Loucy (cell line): ENCODE measurements around the gene KCNE5.
"Not testable (repeated sequence)": the region's sequence is repeated elsewhere in the genome, so short reads cannot be mapped to it uniquely, and the experiment has no call there.

ENCODE experiments used
- H2AFZ ChIP-seq: fragments of 200-600 bp; sonication (generic); 2 replicates; pipeline ENCODE4 v1.6.0; 2016; ENCODE audit warnings: antibody characterized with exemption, mild to moderate bottlenecking, low read length, moderate library complexity
- H3F3A ChIP-seq: fragments of 200-600 bp; 2 replicates; pipeline ENCODE4 v1.6.0; 2016; ENCODE audit warnings: antibody characterized with exemption, low read depth, mild to moderate bottlenecking
- H3K27me3 ChIP-seq: fragments of 200-600 bp; sonication (generic); 2 replicates; pipeline ENCODE4 v1.6.1; 2014; ENCODE audit warnings: low read length, mild to moderate bottlenecking; ENCODE audit not compliant: insufficient read depth, poor library complexity, severe bottlenecking
- H3K36me3 ChIP-seq: fragments of 200-600 bp; sonication (generic); 2 replicates; pipeline ENCODE4 v1.6.1; 2016; ENCODE audit warnings: low read length; ENCODE audit not compliant: insufficient read depth
- H3K4me1 ChIP-seq: fragments of 200-600 bp; sonication (generic); 2 replicates; pipeline ENCODE4 v1.5.1; 2014; ENCODE audit warnings: low read length, mild to moderate bottlenecking; ENCODE audit not compliant: insufficient read depth, poor library complexity, severe bottlenecking
- H3K4me2 ChIP-seq: fragments of 200-600 bp; sonication (generic); 2 replicates; pipeline ENCODE4 v1.6.0; 2014; ENCODE audit warnings: antibody characterized with exemption, low read length, low read depth, mild to moderate bottlenecking; ENCODE audit not compliant: poor library complexity, severe bottlenecking
- H3K4me3 ChIP-seq: fragments of 200-600 bp; sonication (generic); 2 replicates; pipeline ENCODE4 v1.5.1; 2014; ENCODE audit warnings: low read length, mild to moderate bottlenecking, mixed read lengths; ENCODE audit not compliant: poor library complexity, severe bottlenecking
- H3K79me2 ChIP-seq: fragments of 200-600 bp; sonication (generic); 2 replicates; pipeline ENCODE4 v1.6.1; 2014; ENCODE audit warnings: low read length; ENCODE audit not compliant: insufficient read depth
- H3K9ac ChIP-seq: fragments of 200-600 bp; sonication (generic); 2 replicates; pipeline ENCODE4 v1.6.0; 2014; ENCODE audit warnings: mild to moderate bottlenecking, low read depth, low read length, moderate library complexity; ENCODE audit not compliant: poor library complexity, severe bottlenecking
- H3K9me2 ChIP-seq: fragments of 200-600 bp; sonication (generic); replicated peaks from 2 replicates; pipeline ENCODE4 v1.6.1; 2016; ENCODE audit warnings: low read depth, low read length, mixed read lengths
- H3K9me3 ChIP-seq: fragments of 200-600 bp; sonication (generic); 2 replicates; pipeline ENCODE4 v1.6.1; 2014; ENCODE audit warnings: mild to moderate bottlenecking, antibody characterized with exemption, low read length, low read depth; ENCODE audit not compliant: insufficient read depth
- H4K20me1 ChIP-seq: fragments of 200-600 bp; sonication (generic); 2 replicates; pipeline ENCODE4 v1.6.0; 2014; ENCODE audit warnings: antibody characterized with exemption, low read length, mild to moderate bottlenecking; ENCODE audit not compliant: insufficient read depth, poor library complexity, severe bottlenecking
- CTCF ChIP-seq: fragments of 200-600 bp; sonication (generic); conservative IDR thresholded peaks from 2 replicates; pipeline ENCODE4 v1.5.1; 2014; ENCODE audit warnings: mild to moderate bottlenecking, antibody characterized with exemption, low read length
- EZH2phosphoT487 ChIP-seq: fragments of 200-600 bp; IDR thresholded peaks from 2 replicates; pipeline ENCODE4 v1.6.1; 2018; ENCODE audit warnings: antibody characterized with exemption, mild to moderate bottlenecking, moderate library complexity, borderline replicate concordance

Gene KCNE5

GRCh38 chrX:109667986-109668385 lies 43.0 kb upstream of the KCNE5 start:
- Histone ChIP-seq H3K9me2 (no peaks in the 10 kb centered on the region), H3K36me3 (peaks cover 59% of the 10 kb centered on the region), H4K20me1 (no peaks in the 10 kb centered on the region), H3K4me2 (no peak overlapping the region), H3K79me2 (no peaks in the 10 kb centered on the region), H2AFZ (no peak overlapping the region), H3F3A (no peaks in the 10 kb centered on the region), H3K4me3 (no peak overlapping the region), H3K27me3 (no peaks in the 10 kb centered on the region), H3K4me1 (no peaks in the 10 kb centered on the region), H3K9me3 (no peaks in the 10 kb centered on the region), H3K9ac (no peak overlapping the region)
- TF ChIP-seq EZH2phosphoT487: no peak
- no peak for TF ChIP-seq CTCF

- H3K27me3 ChIP-seq: no peaks in the 10 kb centered on the region
- H3K36me3 ChIP-seq: peaks cover 65% of the 10 kb centered on the region
- H3K9me3 ChIP-seq: no peaks in the 10 kb centered on the region
- no peak overlapping the region for H3K4me2 ChIP-seq
- no peaks in the 10 kb centered on the region for H3F3A ChIP-seq
- H3K9me2 ChIP-seq: no peaks in the 10 kb centered on the region
- H3K4me1 ChIP-seq: no peaks in the 10 kb centered on the region
- no peak for TF ChIP-seq EZH2phosphoT487
- TF ChIP-seq CTCF: no peak
- H3K9ac ChIP-seq: no peak overlapping the region
- no peak overlapping the region for H3K4me3 ChIP-seq
- no peak overlapping the region for H2AFZ ChIP-seq
- H4K20me1 ChIP-seq: no peaks in the 10 kb centered on the region
- H3K79me2 ChIP-seq: no peaks in the 10 kb centered on the region
Observed at GRCh38 chrX:109660435-109661143, 35.6 kb upstream of the KCNE5 start.

- no peak overlapping the region for H3K9ac ChIP-seq
- H3K79me2 ChIP-seq: no peaks in the 10 kb centered on the region
- peaks cover 47% of the 10 kb centered on the region; the same call in 1 of the 2 replicates for H3K36me3 ChIP-seq
- no peak overlapping the region for H3K4me2 ChIP-seq
- no peaks in the 10 kb centered on the region for H4K20me1 ChIP-seq
- H3K27me3 ChIP-seq: no peaks in the 10 kb centered on the region
- H3K4me3 ChIP-seq: no peak overlapping the region
- H3F3A ChIP-seq: no peaks in the 10 kb centered on the region
- H3K4me1 ChIP-seq: no peaks in the 10 kb centered on the region
- no peaks in the 10 kb centered on the region for H3K9me3 ChIP-seq
- TF ChIP-seq EZH2phosphoT487: no peak
- TF ChIP-seq CTCF: no peak
- H3K9me2 ChIP-seq: no peaks in the 10 kb centered on the region
- no peak overlapping the region for H2AFZ ChIP-seq
Observed at GRCh38 chrX:109658391-109658790, 33.4 kb upstream of the KCNE5 start.

GRCh38 chrX:109657364-109657763 lies 32.4 kb upstream of the KCNE5 start:
- H4K20me1 ChIP-seq, H3K27me3 ChIP-seq, H3K4me2 ChIP-seq, H3K79me2 ChIP-seq, H3K4me3 ChIP-seq, H3K9ac ChIP-seq, H3K9me3 ChIP-seq, H3K9me2 ChIP-seq, H2AFZ ChIP-seq, H3F3A ChIP-seq, H3K4me1 ChIP-seq: not testable (repeated sequence)
- H3K36me3 ChIP-seq: peaks cover 37% of the 10 kb centered on the region; the same call in 1 of the 2 replicates
